ENCODE measurements around the gene LRRC75B. TPM values are rescaled to one million over a fixed set of nuclear protein-coding genes. Genes with fewer than 3 reads are reported as not detected.
A peak's percentile ranks its signal among the peaks of the same experiment; 100 is the strongest.
"Not testable (repeated sequence)": the region's sequence is repeated elsewhere in the genome, so short reads cannot be mapped to it uniquely, and the experiment has no call there.

Gene LRRC75B
- polyA plus RNA-seq, 2 donors = 8.5 to 11.3 TPM

- Histone ChIP-seq H3K4me1 (ENCODE audit: control insufficient read depth in 2 of 2, insufficient read depth in 2 of 2, low read length in 1 of 2) (peaks cover 0 to 20% of the 10 kb centered on the region in 2 donors), H3K4me3 (ENCODE audit: low read depth in 1 of 2, low read length in 2 of 2) (no peak overlapping the region), H3K9me3 (ENCODE audit: control insufficient read depth in 2 of 2, insufficient read depth in 1 of 2, low read depth in 1 of 2, low read length in 1 of 2) (peaks cover 0 to 2% of the 10 kb centered on the region in 2 donors), H3K27ac (ENCODE audit: low read depth in 2 of 2, low read length in 1 of 2) (peak overlapping the region in 1 of 2 donors; percentile 8), H3K27me3 (ENCODE audit: control insufficient read depth in 1 of 2, insufficient read depth in 2 of 2, low read length in 2 of 2) (no peaks in the 10 kb centered on the region), H3K36me3 (ENCODE audit: control insufficient read depth in 2 of 2, insufficient read depth in 2 of 2, low read length in 1 of 2) (no peaks in the 10 kb centered on the region)
- 52 to 56% methylated on average over 7 of the region's 7 CpGs for WGBS, 2 donors
Measured at GRCh38 chr22:24594569-24595120, 1.8 kb upstream of the LRRC75B start.

- WGBS, 2 donors = 55 to 57% methylated on average over 16 of the region's 16 CpGs
Measured at GRCh38 chr22:24593836-24594568, 1.1 kb upstream of the LRRC75B start.

GRCh38 chr22:24593559-24593835 is 624 bp upstream of the LRRC75B start:
- H3K36me3 ChIP-seq (ENCODE audit: control insufficient read depth in 2 of 2, insufficient read depth in 2 of 2, low read length in 1 of 2); H3K9me3 ChIP-seq (ENCODE audit: control insufficient read depth in 2 of 2, insufficient read depth in 1 of 2, low read depth in 1 of 2, low read length in 1 of 2); H3K27me3 ChIP-seq (ENCODE audit: control insufficient read depth in 1 of 2, insufficient read depth in 2 of 2, low read length in 2 of 2); H3K4me3 ChIP-seq (ENCODE audit: low read depth in 1 of 2, low read length in 2 of 2): not testable (repeated sequence)
- WGBS, 2 donors = 80 to 87% methylated on average over 10 of the region's 10 CpGs
- Histone ChIP-seq H3K4me1 (ENCODE audit: control insufficient read depth in 2 of 2, insufficient read depth in 2 of 2, low read length in 1 of 2) (peaks cover 0 to 17% of the 10 kb centered on the region in 2 donors), H3K27ac (ENCODE audit: low read depth in 2 of 2, low read length in 1 of 2) (peak overlapping the region; percentile 65 to 72)

More at GRCh38 chr22:24593836-24594568, 1.1 kb upstream of the LRRC75B start:
- H3K4me1 ChIP-seq (ENCODE audit: control insufficient read depth in 2 of 2, insufficient read depth in 2 of 2, low read length in 1 of 2) = peaks cover 0 to 17% of the 10 kb centered on the region in 2 donors
- H3K36me3 ChIP-seq (ENCODE audit: control insufficient read depth in 2 of 2, insufficient read depth in 2 of 2, low read length in 1 of 2) = no peaks in the 10 kb centered on the region
- peak overlapping the region in 1 of 2 donors; percentile 44 for H3K27ac ChIP-seq (ENCODE audit: low read depth in 2 of 2, low read length in 1 of 2)
- H3K27me3 ChIP-seq (ENCODE audit: control insufficient read depth in 1 of 2, insufficient read depth in 2 of 2, low read length in 2 of 2) = no peaks in the 10 kb centered on the region
- no peak overlapping the region for H3K4me3 ChIP-seq (ENCODE audit: low read depth in 1 of 2, low read length in 2 of 2)
- peaks cover 0 to 2% of the 10 kb centered on the region in 2 donors for H3K9me3 ChIP-seq (ENCODE audit: control insufficient read depth in 2 of 2, insufficient read depth in 1 of 2, low read depth in 1 of 2, low read length in 1 of 2)

- H3K4me1 ChIP-seq (ENCODE audit: control insufficient read depth in 2 of 2, insufficient read depth in 2 of 2, low read length in 1 of 2) = peaks cover 0 to 17% of the 10 kb centered on the region in 2 donors
- no peaks in the 10 kb centered on the region for H3K27me3 ChIP-seq (ENCODE audit: control insufficient read depth in 1 of 2, insufficient read depth in 2 of 2, low read length in 2 of 2)
- peaks cover 0 to 2% of the 10 kb centered on the region in 2 donors for H3K9me3 ChIP-seq (ENCODE audit: control insufficient read depth in 2 of 2, insufficient read depth in 1 of 2, low read depth in 1 of 2, low read length in 1 of 2)
- H3K4me3 ChIP-seq (ENCODE audit: low read depth in 1 of 2, low read length in 2 of 2) = peak overlapping the region; percentile 62 to 71
- peaks cover 0 to 7% of the 10 kb centered on the region in 2 donors for H3K36me3 ChIP-seq (ENCODE audit: control insufficient read depth in 2 of 2, insufficient read depth in 2 of 2, low read length in 1 of 2)
- peak overlapping the region; percentile 46 to 72 for H3K27ac ChIP-seq (ENCODE audit: low read depth in 2 of 2, low read length in 1 of 2)
- 9 to 11% methylated on average over 31 to 33 of the region's 33 CpGs for WGBS, 2 donors
Measured at GRCh38 chr22:24592058-24592850, 619 bp downstream of the LRRC75B start.

GRCh38 chr22:24591286-24591830 is 1.5 kb downstream of the LRRC75B start:
- Histone ChIP-seq H3K27me3 (ENCODE audit: control insufficient read depth in 1 of 2, insufficient read depth in 2 of 2, low read length in 2 of 2) (no peaks in the 10 kb centered on the region), H3K27ac (ENCODE audit: low read depth in 2 of 2, low read length in 1 of 2) (no peak overlapping the region), H3K4me3 (ENCODE audit: low read depth in 1 of 2, low read length in 2 of 2) (no peak overlapping the region), H3K9me3 (ENCODE audit: control insufficient read depth in 2 of 2, insufficient read depth in 1 of 2, low read depth in 1 of 2, low read length in 1 of 2) (peaks cover 0 to 2% of the 10 kb centered on the region in 2 donors), H3K36me3 (ENCODE audit: control insufficient read depth in 2 of 2, insufficient read depth in 2 of 2, low read length in 1 of 2) (peaks cover 0 to 9% of the 10 kb centered on the region in 2 donors), H3K4me1 (ENCODE audit: control insufficient read depth in 2 of 2, insufficient read depth in 2 of 2, low read length in 1 of 2) (peaks cover 0 to 17% of the 10 kb centered on the region in 2 donors)
- WGBS, 2 donors = 91 to 93% methylated on average over 6 of the region's 6 CpGs

- Histone ChIP-seq H3K4me1 (ENCODE audit: control insufficient read depth in 2 of 2, insufficient read depth in 2 of 2, low read length in 1 of 2) (peaks cover 0 to 17% of the 10 kb centered on the region in 2 donors), H3K36me3 (ENCODE audit: control insufficient read depth in 2 of 2, insufficient read depth in 2 of 2, low read length in 1 of 2) (peaks cover 0 to 14% of the 10 kb centered on the region in 2 donors)
Measured at GRCh38 chr22:24590596-24591173, 2.2 kb downstream of the LRRC75B start.

GRCh38 chr22:24589518-24590030 is 3.3 kb downstream of the LRRC75B start:
- 89 to 91% methylated on average over 7 of the region's 7 CpGs for WGBS, 2 donors

More at GRCh38 chr22:24590596-24591173, 2.2 kb downstream of the LRRC75B start:
- Histone ChIP-seq H3K27ac (ENCODE audit: low read depth in 2 of 2, low read length in 1 of 2) (no peak overlapping the region), H3K27me3 (ENCODE audit: control insufficient read depth in 1 of 2, insufficient read depth in 2 of 2, low read length in 2 of 2) (no peaks in the 10 kb centered on the region), H3K9me3 (ENCODE audit: control insufficient read depth in 2 of 2, insufficient read depth in 1 of 2, low read depth in 1 of 2, low read length in 1 of 2) (peaks cover 0 to 2% of the 10 kb centered on the region in 2 donors), H3K4me3 (ENCODE audit: low read depth in 1 of 2, low read length in 2 of 2) (no peak overlapping the region)
- WGBS, 2 donors = 96 to 97% methylated on average over 12 of the region's 12 CpGs

GRCh38 chr22:24588757-24589481 is 4.0 kb downstream of the LRRC75B start:
- WGBS, 2 donors = 91 to 92% methylated on average over 21 of the region's 21 CpGs
- H3K9me3 ChIP-seq (ENCODE audit: control insufficient read depth in 2 of 2, insufficient read depth in 1 of 2, low read depth in 1 of 2, low read length in 1 of 2) = peaks cover 0 to 2% of the 10 kb centered on the region in 2 donors
- no peak overlapping the region for H3K27ac ChIP-seq (ENCODE audit: low read depth in 2 of 2, low read length in 1 of 2)
- H3K36me3 ChIP-seq (ENCODE audit: control insufficient read depth in 2 of 2, insufficient read depth in 2 of 2, low read length in 1 of 2) = peaks cover 0 to 14% of the 10 kb centered on the region in 2 donors
- no peaks in the 10 kb centered on the region for H3K27me3 ChIP-seq (ENCODE audit: control insufficient read depth in 1 of 2, insufficient read depth in 2 of 2, low read length in 2 of 2)
- H3K4me1 ChIP-seq (ENCODE audit: control insufficient read depth in 2 of 2, insufficient read depth in 2 of 2, low read length in 1 of 2) = peaks cover 0 to 12% of the 10 kb centered on the region in 2 donors
- H3K4me3 ChIP-seq (ENCODE audit: low read depth in 1 of 2, low read length in 2 of 2) = no peak overlapping the region

More at GRCh38 chr22:24589518-24590030, 3.3 kb downstream of the LRRC75B start:
- no peaks in the 10 kb centered on the region for H3K27me3 ChIP-seq (ENCODE audit: control insufficient read depth in 1 of 2, insufficient read depth in 2 of 2, low read length in 2 of 2)
- peaks cover 0 to 2% of the 10 kb centered on the region in 2 donors for H3K9me3 ChIP-seq (ENCODE audit: control insufficient read depth in 2 of 2, insufficient read depth in 1 of 2, low read depth in 1 of 2, low read length in 1 of 2)
- no peak overlapping the region for H3K4me3 ChIP-seq (ENCODE audit: low read depth in 1 of 2, low read length in 2 of 2)
- H3K36me3 ChIP-seq (ENCODE audit: control insufficient read depth in 2 of 2, insufficient read depth in 2 of 2, low read length in 1 of 2) = peaks cover 0 to 14% of the 10 kb centered on the region in 2 donors
- peaks cover 0 to 17% of the 10 kb centered on the region in 2 donors for H3K4me1 ChIP-seq (ENCODE audit: control insufficient read depth in 2 of 2, insufficient read depth in 2 of 2, low read length in 1 of 2)
- H3K27ac ChIP-seq (ENCODE audit: low read depth in 2 of 2, low read length in 1 of 2) = no peak overlapping the region

All from esophagus (tissue), 2 donors.